PC-9 (cell line): ENCODE data around the gene UBE2G1.

Experiments
- EZH2 ChIP-seq: fragments of 200-600 bp; sonication (generic); IDR thresholded peaks from 2 replicates; pipeline ENCODE4 v1.8.0; 2017; ENCODE audit warnings: antibody characterized with exemption, low read depth
- TF ChIP-seq, protein P1 (sequence below): fragments of 200-600 bp; sonication (generic); conservative IDR thresholded peaks from 2 replicates; pipeline ENCODE4 v1.6.1; 2017; ENCODE audit warnings: mixed run types, antibody characterized with exemption, mild to moderate bottlenecking, moderate library complexity

DNA sequence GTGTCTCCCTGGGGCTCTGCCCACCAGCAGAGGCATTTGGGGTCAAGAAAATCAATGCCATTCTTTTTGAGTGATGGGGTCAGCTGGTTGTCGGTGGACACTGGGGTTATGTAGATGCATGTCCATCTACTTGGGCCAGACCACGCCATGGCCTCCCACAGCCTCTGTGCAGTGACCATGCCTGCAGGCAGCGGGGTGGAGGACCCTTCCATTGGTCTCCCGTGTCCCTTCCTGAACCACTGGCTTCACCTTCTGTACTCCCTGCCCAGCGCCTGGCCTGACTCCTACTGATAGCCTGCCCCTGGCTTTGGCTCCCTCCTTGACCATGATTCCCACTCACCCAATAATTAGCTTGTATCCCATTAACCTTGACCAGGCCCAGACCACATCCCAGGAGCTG, 39.2 kb upstream of the UBE2G1 start:
- no peak for TF ChIP-seq EZH2
- TF ChIP-seq, protein P1, sequence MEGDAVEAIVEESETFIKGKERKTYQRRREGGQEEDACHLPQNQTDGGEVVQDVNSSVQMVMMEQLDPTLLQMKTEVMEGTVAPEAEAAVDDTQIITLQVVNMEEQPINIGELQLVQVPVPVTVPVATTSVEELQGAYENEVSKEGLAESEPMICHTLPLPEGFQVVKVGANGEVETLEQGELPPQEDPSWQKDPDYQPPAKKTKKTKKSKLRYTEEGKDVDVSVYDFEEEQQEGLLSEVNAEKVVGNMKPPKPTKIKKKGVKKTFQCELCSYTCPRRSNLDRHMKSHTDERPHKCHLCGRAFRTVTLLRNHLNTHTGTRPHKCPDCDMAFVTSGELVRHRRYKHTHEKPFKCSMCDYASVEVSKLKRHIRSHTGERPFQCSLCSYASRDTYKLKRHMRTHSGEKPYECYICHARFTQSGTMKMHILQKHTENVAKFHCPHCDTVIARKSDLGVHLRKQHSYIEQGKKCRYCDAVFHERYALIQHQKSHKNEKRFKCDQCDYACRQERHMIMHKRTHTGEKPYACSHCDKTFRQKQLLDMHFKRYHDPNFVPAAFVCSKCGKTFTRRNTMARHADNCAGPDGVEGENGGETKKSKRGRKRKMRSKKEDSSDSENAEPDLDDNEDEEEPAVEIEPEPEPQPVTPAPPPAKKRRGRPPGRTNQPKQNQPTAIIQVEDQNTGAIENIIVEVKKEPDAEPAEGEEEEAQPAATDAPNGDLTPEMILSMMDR, result no peak
